ENCODE results near the gene TMEM221. TPM values are rescaled to one million over a fixed set of nuclear protein-coding genes. Genes with fewer than 3 reads are reported as not detected.

The TMEM221 gene
- total RNA-seq, 1 experiment from 2014 or later = not detected

GRCh38 chr19:17441241-17442021 is 7.0 kb downstream of the TMEM221 start:
- peaks cover 4% of the 10 kb centered on the region for H3K9me3 ChIP-seq (replicated peaks)
- H3K27me3 ChIP-seq (replicated peaks) = no peaks in the 10 kb centered on the region
- no peaks in the 10 kb centered on the region; the same call in 1 of the 2 replicates for H3K4me1 ChIP-seq (replicated peaks)
- H3K4me3 ChIP-seq = no peak overlapping the region
- DNase-seq (ENCODE audit: low read depth in 1 of 2, low spot score in 2 of 2) = peak in 1 of 2 experiments; percentile 13
- no peak overlapping the region for H3K27ac ChIP-seq
- H3K36me3 ChIP-seq = no peaks in the 10 kb centered on the region

- Histone ChIP-seq H3K27ac (no peak overlapping the region), H3K27me3 (replicated peaks) (no peaks in the 10 kb centered on the region), H3K4me1 (replicated peaks) (no peaks in the 10 kb centered on the region; the same call in 1 of the 2 replicates), H3K4me3 (no peak overlapping the region), H3K9me3 (replicated peaks) (no peaks in the 10 kb centered on the region; the same call in 1 of the 2 replicates), H3K36me3 (no peaks in the 10 kb centered on the region)
- DNase-seq (ENCODE audit: low read depth in 1 of 2, low spot score in 2 of 2) = no peak
Observed at GRCh38 chr19:17436874-17437267, 11.6 kb downstream of the TMEM221 start.

GRCh38 chr19:17436094-17436873 is 12.2 kb downstream of the TMEM221 start:
- no peaks in the 10 kb centered on the region for H3K36me3 ChIP-seq
- H3K4me3 ChIP-seq = no peak overlapping the region
- H3K9me3 ChIP-seq (replicated peaks) = no peaks in the 10 kb centered on the region; the same call in 1 of the 2 replicates
- no peaks in the 10 kb centered on the region; the same call in 1 of the 2 replicates for H3K4me1 ChIP-seq (replicated peaks)
- H3K27ac ChIP-seq = no peak overlapping the region
- no peaks in the 10 kb centered on the region for H3K27me3 ChIP-seq (replicated peaks)
- DNase-seq (ENCODE audit: low read depth in 1 of 2, low spot score in 2 of 2) = no peak

- no peak overlapping the region for H3K27ac ChIP-seq
- no peak overlapping the region for H3K4me3 ChIP-seq
- DNase-seq (ENCODE audit: low read depth in 1 of 2, low spot score in 2 of 2) = no peak
- H3K4me1 ChIP-seq (replicated peaks) = no peaks in the 10 kb centered on the region
- no peaks in the 10 kb centered on the region for H3K27me3 ChIP-seq (replicated peaks)
- H3K36me3 ChIP-seq = no peaks in the 10 kb centered on the region
- no peaks in the 10 kb centered on the region for H3K9me3 ChIP-seq (replicated peaks)
Observed at GRCh38 chr19:17435218-17435617, 13.2 kb downstream of the TMEM221 start.

- DNase-seq (ENCODE audit: low read depth in 1 of 2, low spot score in 2 of 2) = no peak
- Histone ChIP-seq H3K4me3 (no peak overlapping the region), H3K9me3 (replicated peaks) (no peaks in the 10 kb centered on the region), H3K36me3 (no peaks in the 10 kb centered on the region), H3K27ac (no peak overlapping the region), H3K4me1 (replicated peaks) (no peaks in the 10 kb centered on the region), H3K27me3 (replicated peaks) (no peaks in the 10 kb centered on the region)
Observed at GRCh38 chr19:17431417-17431816, 17.1 kb downstream of the TMEM221 start.

- DNase-seq (ENCODE audit: low read depth in 1 of 2, low spot score in 2 of 2) = no peak
- no peaks in the 10 kb centered on the region for H3K9me3 ChIP-seq (replicated peaks)
- no peaks in the 10 kb centered on the region for H3K36me3 ChIP-seq
- no peak overlapping the region for H3K27ac ChIP-seq
- no peaks in the 10 kb centered on the region for H3K27me3 ChIP-seq (replicated peaks)
- no peaks in the 10 kb centered on the region for H3K4me1 ChIP-seq (replicated peaks)
- H3K4me3 ChIP-seq = no peak overlapping the region
Observed at GRCh38 chr19:17429641-17430113, 18.8 kb downstream of the TMEM221 start.

GRCh38 chr19:17424743-17425365 is 23.6 kb downstream of the TMEM221 start:
- no peak overlapping the region for H3K4me3 ChIP-seq
- peaks cover 7% of the 10 kb centered on the region; the same call in 1 of the 2 replicates for H3K36me3 ChIP-seq
- H3K4me1 ChIP-seq (replicated peaks) = peaks cover 5% of the 10 kb centered on the region; the same call in 1 of the 2 replicates
- no peaks in the 10 kb centered on the region for H3K27me3 ChIP-seq (replicated peaks)
- H3K9me3 ChIP-seq (replicated peaks) = no peaks in the 10 kb centered on the region
- no peak overlapping the region for H3K27ac ChIP-seq
- DNase-seq (ENCODE audit: low read depth in 1 of 2, low spot score in 2 of 2) = no peak

- H3K27me3 ChIP-seq (replicated peaks) = no peaks in the 10 kb centered on the region
- H3K4me1 ChIP-seq (replicated peaks) = peaks cover 11% of the 10 kb centered on the region
- H3K4me3 ChIP-seq = no peak overlapping the region
- H3K9me3 ChIP-seq (replicated peaks) = no peaks in the 10 kb centered on the region
- H3K27ac ChIP-seq = no peak overlapping the region
- no peak for DNase-seq (ENCODE audit: low read depth in 1 of 2, low spot score in 2 of 2)
- H3K36me3 ChIP-seq = peaks cover 7% of the 10 kb centered on the region; the same call in 1 of the 2 replicates
Observed at GRCh38 chr19:17423429-17424208, 24.8 kb downstream of the TMEM221 start.

GRCh38 chr19:17421942-17422341 is 26.5 kb downstream of the TMEM221 start:
- Histone ChIP-seq H3K27me3 (replicated peaks) (no peaks in the 10 kb centered on the region), H3K9me3 (replicated peaks) (no peaks in the 10 kb centered on the region), H3K36me3 (peaks cover 7% of the 10 kb centered on the region; the same call in 1 of the 2 replicates), H3K4me3 (no peak overlapping the region), H3K27ac (no peak overlapping the region), H3K4me1 (replicated peaks) (peaks cover 11% of the 10 kb centered on the region)
- no peak for DNase-seq (ENCODE audit: low read depth in 1 of 2, low spot score in 2 of 2)

GRCh38 chr19:17420475-17420924 is 28.0 kb downstream of the TMEM221 start:
- peaks cover 7% of the 10 kb centered on the region; the same call in 1 of the 2 replicates for H3K36me3 ChIP-seq
- H3K4me3 ChIP-seq = peak overlapping the region; percentile 59
- H3K4me1 ChIP-seq (replicated peaks) = peaks cover 11% of the 10 kb centered on the region
- DNase-seq (ENCODE audit: low read depth in 1 of 2, low spot score in 2 of 2) = peak; percentile 45 to 59
- no peak overlapping the region for H3K27ac ChIP-seq
- H3K9me3 ChIP-seq (replicated peaks) = no peaks in the 10 kb centered on the region
- H3K27me3 ChIP-seq (replicated peaks) = no peaks in the 10 kb centered on the region

GRCh38 chr19:17419621-17420474 is 28.6 kb downstream of the TMEM221 start, which contains the start of gene MVB12A:
TSS of gene MVB12A (plus strand) at chr19:17420047. CDS start at chr19:17420136, 89 bp downstream.
- no peaks in the 10 kb centered on the region for H3K9me3 ChIP-seq (replicated peaks)
- H3K4me3 ChIP-seq = peak within 1 kb of the TSS; percentile 59
- peaks cover 7% of the 10 kb centered on the region; the same call in 1 of the 2 replicates for H3K36me3 ChIP-seq
- peak; percentile 98 for DNase-seq (ENCODE audit: low read depth in 1 of 2, low spot score in 2 of 2)
- H3K27me3 ChIP-seq (replicated peaks) = no peaks in the 10 kb centered on the region
- H3K4me1 ChIP-seq (replicated peaks) = peaks cover 11% of the 10 kb centered on the region
- H3K27ac ChIP-seq = peak within 1 kb of the TSS; percentile 32

GRCh38 chr19:17419154-17419620 is 29.3 kb downstream of the TMEM221 start:
- DNase-seq (ENCODE audit: low read depth in 1 of 2, low spot score in 2 of 2) = no peak
- Histone ChIP-seq H3K36me3 (peaks cover 7% of the 10 kb centered on the region; the same call in 1 of the 2 replicates), H3K4me3 (peak overlapping the region; percentile 59), H3K27ac (peak overlapping the region; percentile 32), H3K9me3 (replicated peaks) (no peaks in the 10 kb centered on the region), H3K4me1 (replicated peaks) (peaks cover 11% of the 10 kb centered on the region), H3K27me3 (replicated peaks) (no peaks in the 10 kb centered on the region)
